GM18502 (cell line): ENCODE measurements around the gene SPOCK3.
A peak's percentile ranks its signal among the peaks of the same experiment; 100 is the strongest.

Experiments used
- ATAC-seq: cut with Tn5 transposase; IDR thresholded peaks from one replicate; pipeline ENCODE4 v1.9.1; 2021; ENCODE audit warnings: mild to moderate bottlenecking; ENCODE audit not compliant: unreplicated experiment, poor library complexity

SPOCK3 gene

DNA sequence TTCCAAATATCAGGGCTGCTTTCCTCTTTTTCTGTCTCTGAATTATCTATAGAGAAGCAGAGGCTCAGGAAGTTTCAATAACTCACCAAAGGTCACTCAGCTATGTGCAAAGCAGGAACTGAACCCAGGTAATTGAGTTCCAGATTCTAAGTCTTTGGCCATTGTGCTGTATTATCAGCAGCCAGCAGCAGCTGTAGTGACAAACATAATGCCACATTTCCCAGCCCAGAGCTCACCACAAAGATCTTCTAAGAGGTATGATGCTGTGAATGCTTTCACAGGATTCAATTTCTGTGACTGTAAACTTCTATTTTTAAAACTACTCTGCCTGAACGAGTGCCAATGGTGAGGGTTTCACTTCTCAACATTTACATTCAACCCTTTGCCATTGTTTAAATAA, 56.4 kb downstream of the SPOCK3 start:
- ATAC-seq = no peak

DNA sequence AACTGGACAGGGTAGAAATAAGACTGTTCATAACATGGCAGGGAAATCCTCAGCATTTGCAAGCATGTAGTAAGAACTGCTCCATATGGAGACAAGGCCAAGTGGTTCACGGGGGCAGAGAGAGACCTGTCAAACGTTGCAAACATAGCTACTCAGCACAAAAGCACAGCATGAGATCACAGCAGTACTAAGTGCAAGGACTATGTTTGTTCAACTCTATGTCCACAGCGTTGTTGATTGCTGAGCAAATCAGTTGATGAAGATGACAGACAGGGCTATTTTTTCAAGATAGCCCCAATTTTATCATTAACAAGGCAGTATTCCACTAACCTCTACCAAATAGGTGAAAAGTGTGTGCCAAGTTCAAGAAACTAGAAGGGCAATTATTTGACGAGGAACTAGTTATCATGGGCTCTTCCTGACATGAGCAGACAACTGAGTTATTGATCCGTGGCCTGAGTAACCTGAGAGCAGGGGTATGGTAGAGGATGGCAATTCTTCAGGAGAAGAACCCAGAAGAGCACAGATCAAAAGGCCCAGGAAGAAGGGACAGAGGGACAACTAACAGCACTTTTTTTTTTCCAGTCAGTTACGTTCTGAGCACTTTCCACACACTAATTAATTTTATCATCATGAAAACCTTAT, 57.4 kb downstream of the SPOCK3 start:
- no peak for ATAC-seq

DNA sequence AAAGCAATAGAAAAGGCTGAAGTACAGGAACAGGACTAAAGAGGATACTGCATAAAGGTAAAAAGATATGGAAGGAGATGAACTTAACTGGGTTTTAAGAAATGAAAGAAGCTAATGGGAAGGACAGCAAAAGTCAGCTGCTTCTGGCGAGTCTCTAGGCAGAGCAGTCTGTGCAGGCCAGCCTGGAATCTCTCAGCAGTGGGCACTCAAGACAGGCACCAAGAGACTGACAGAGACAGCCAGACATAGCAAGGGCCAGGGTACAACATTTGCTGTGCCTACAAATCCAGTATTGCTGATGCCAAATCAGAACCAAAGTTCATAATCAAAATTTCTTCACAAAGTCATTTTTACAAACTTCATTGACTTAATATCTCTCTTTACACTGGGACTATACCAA, 62.4 kb downstream of the SPOCK3 start:
- ATAC-seq = no peak

DNA sequence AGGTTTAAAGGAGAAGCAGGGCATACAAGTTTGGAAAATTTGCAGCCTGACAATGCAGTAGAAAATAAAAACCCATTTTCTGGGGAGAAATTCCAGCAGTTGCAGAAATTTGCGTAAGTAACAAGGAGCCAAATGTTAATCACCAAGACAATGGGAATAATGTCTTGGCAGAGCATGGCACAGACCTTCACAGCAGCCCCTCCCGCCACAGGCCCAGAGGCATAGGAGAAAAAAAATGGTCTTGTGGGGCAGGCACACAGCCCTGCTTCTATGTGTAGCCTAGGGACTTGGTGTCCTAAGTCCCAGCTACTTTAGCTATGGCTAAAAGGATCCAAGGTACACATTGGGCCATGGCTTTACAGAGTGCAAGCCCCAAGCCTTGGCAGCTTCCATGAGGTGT, 65.7 kb downstream of the SPOCK3 start:
- no peak for ATAC-seq

DNA sequence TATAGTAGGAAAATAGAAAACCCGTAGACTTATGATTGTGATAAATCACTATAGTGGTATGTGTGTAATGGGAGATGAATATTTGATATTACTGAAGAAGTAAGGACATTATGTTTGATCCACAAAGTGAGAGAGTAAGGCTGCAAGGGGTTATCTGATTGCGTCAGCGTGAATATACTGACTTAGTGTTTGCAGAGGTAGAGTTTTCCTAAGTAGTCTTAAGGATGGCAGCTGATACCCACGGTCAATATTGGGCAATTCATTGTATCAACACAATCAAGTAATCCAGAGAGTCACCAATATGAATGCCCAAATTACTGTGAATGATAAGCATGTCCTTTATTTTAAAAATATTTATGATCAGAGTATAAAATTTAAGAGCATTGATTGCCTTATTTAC, 83.7 kb downstream of the SPOCK3 start:
- no peak for ATAC-seq

DNA sequence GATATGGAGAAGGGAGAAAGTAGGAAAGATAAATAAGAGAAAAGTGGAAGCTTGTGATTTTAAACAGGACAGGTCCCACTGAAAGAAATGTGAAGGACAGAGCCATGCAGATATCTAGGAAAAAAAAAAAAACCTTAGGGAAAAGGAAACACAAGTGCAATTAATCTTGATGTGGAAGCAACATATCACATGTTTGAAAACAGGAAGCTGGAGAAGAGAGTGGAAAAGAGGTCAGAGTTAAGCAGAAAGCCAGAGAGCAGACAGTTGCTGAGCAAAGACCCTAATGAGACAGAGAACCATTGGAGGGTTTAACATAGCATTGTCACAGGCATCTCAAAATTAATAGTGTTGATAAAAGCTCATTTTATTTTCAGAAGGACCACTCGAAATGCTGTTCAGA, 89.7 kb downstream of the SPOCK3 start:
- no peak for ATAC-seq

DNA sequence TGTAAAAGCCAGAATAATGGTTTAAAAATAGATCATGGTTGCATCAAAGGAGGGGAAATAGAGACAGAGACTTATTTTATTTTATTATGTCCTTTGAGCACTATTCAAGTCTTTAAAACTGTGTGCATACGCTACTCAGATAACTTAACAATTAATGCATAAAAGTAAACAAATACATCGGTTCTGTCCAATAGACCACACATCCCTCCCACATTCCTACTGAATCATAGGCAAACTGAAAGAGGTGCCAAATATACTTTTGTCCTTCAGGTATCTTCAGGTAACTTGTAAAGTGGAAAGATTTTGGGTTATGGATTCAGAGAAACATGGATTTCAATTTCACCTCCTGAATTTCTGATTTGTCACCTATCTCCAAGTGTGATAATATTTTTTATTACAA, 91.3 kb downstream of the SPOCK3 start:
- ATAC-seq = no peak

DNA sequence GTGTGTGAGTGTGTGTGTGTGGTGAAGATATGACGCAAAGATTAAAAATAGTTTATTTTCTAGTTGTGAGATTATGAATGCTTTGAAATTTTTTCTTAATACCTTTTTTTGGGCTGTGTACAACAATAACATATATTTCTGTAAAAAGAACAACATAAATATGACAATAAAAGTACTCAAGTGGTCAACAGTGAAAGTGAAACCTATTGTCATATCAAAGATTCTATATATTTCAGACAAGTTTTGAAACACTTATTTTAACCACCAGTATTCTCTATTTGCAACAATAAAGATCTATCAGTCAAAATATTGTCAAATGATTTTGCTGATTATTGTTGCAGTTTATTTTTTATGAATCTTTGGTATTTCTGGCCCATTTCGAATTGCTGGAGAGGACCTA, 98.0 kb downstream of the SPOCK3 start:
- ATAC-seq = no peak

DNA sequence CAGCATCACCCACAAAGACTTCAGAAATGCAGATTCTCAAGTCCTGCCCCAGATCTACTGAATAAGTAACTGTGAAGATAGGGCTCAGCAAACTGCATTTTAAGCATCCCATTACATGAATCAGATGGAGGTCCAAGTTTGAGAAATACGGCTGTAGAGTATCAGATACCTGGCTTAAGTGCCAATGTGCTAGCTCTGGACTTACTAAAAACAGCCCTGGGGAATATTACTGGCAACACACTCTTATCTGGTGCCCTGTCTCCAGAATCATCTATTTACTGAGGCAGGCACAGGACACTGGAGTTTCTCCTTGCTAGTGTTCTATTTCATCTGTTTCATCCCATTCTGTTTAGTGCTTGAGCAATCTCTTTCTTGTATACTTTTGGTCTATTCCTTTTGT, 105.1 kb downstream of the SPOCK3 start:
- no peak for ATAC-seq

DNA sequence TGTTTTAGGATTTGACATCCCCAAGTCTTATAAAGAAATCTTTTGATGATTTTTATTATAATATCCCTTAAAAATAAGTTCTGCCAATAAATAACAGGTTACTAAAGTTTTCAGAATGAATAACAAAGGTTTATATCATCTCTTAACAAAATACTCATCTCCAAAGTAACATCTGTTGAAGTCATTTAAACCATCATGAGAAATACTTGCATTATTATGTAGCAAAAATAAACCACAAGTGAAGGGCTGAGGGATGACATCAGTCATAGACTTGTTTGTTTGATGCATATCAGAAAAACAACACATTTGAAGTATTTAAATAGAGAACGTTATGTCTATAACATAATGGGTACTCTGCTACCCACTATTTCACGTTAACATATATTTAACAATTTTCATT, 114.9 kb downstream of the SPOCK3 start:
- ATAC-seq = no peak

DNA sequence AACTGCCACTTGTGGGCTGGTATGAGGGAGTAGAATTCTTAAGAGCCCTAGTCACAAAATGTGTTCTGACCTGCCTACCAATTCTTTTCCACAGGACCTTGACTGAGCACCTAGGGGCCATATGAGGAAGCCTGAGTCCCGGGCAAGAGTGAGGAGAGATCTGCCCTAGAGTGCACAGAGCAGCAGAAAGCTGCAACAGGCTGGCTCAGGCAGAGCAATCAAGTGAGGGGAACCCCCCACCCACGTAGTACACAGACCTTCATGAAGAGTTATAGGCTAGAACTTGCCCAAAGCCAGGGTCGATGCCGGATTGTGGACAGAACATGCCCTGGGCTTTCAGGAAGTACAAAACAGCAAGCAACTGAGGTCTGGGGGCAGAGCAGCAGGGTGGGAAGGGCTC, 117.0 kb downstream of the SPOCK3 start:
- no peak for ATAC-seq

DNA sequence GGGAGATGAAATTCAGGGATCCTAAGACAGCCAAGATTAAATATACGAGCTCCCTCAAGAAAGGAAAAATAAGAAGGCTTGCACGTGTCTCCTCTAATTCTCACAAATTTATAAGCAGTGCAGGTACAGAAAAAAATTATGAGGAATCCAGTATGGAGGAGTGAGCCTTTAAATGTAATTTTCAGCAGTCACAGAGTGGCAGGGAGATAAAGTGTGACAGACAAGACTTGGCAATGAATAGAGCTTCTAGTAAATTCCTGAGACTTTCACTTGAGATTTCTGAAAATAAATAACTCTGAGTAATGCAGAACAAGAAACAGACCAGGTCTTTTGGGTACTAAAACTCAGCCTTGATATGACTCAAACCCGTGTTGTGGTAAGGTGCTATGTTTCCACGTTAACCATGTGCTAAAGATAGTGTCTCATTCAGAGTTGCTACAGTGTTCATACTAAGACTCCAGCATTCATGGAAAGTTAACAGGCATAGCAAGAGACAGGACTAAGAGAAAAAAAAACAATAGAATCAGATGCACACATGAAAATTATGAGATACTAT, 119.8 kb downstream of the SPOCK3 start:
- ATAC-seq = no peak

DNA sequence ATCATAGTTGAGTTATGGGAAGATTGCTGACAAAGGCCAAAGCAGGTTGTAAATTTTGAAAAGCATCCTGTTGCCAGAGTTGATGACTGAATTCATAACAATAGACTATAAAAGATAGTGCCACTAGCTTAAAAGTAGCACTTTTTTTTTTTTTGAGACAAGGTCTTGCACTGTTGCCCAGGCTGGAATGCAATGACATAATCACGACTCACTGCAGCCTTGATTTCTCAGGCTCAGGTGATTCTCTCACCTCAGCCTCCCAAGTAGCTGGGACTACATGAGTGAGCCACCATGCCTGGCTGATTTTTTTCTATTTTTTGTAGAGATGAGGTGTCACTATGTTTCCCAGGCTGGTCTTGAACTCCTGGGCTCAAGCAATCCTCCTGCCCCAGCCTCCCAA, 122.7 kb downstream of the SPOCK3 start:
- ATAC-seq = no peak

DNA sequence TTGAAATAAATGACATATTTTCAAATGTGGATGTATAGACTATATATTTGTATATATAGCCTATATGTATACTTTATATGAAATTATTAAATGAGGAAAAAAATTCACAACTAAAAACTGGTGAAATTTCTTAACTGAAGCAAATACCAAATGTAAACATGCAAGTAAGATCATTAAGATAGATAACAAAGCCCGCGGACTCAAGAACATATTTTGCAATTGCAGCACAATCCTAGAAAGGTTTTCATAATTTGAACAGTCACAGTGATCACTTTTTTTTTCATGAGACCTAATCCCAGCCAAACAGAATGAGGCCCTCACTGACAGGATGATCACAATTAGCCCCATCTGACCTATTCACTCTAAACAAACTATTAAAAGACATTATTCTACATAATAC, 123.2 kb downstream of the SPOCK3 start:
- no peak for ATAC-seq

DNA sequence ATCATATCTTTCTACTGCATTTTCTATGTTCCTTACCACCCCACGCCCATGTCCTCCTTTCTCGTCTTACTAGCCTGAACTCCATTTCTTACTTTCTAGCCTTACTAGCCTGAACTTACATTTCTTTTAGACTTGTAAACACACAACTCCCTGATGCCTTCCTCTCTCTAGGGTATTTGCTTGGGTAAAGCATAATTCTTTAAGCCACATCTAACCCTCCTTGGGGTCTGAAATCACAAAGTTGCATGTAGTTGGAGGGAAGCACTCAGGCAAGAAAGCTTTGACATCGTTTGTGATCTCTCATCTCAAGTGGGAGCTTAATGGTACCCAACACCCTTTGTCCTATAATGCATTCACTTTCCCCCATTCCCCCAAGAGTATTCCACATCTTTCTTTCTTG, 124.4 kb downstream of the SPOCK3 start:
- ATAC-seq = no peak

DNA sequence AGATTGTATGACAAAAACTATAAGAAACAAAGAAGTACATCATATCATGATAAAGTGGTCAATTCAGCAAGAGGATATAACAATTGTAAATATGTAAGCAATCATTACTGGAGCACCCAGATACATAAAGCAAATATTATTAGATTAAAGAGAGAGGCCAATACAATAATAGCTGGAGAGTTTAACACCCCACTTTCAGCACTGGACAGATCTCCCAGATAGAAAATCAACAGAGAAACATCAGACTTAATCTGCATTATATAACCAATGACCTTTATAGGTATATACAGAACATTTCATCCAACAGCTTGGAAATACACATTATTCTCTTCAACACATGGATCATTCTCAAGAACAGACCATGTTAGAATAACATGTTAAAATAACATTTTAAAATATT, 128.4 kb downstream of the SPOCK3 start:
- no peak for ATAC-seq

DNA sequence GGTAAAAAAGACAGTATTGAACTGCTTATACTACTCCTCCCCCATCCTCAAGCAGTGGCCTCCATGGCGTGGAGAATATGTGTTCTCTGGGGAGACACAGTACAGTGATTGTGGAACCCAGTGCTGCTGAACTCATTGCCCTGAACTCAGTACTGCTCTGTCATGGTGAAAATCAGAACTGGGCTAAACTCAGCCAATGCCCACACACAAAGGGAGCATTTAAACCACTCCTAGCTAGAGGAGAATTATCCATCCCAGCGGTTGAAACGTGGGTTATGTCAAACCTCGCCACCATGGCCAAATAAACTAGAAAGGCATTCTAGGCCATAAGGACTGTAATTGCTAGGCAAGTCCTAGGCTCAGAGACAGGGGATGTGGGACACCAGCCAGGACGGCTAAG, 131.8 kb downstream of the SPOCK3 start:
- no peak for ATAC-seq

DNA sequence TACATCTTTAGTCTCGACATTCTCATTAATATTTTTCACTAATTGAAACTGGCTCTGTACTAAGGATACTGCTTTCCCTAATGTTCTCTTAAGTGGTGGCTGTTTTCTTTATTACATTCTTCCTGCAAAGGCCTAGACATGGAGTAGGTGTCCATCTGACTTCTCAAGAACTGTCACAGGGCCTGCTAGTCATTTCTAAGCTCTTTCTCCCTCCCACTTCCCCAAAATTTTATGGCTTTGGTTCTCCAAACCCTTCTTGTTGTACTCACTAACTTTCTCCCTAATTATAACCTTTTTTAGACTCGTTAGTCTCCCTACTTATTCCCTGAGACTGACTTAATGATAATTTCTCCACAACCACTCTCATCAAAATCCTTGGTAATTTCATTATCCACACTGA, 133.3 kb downstream of the SPOCK3 start:
- ATAC-seq = no peak

DNA sequence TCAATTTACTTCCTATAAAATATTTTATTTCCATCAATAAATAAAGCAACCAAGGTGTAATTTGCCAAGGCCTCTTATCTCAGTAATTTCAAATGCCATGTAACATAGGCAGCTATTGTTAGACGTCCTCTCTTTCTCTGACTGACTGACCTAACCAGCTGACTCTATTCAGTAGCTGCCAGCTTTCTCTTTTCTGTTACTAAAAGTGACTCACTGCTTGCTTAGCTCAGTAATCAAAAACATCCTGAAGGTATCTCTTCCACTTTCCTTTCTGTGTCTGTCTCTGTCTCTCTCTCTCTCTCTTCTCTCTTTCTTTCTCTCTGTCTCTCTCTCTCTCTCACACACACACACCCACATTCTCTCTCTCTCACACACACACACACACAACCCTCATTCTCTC, 134.2 kb downstream of the SPOCK3 start:
- no peak for ATAC-seq

DNA sequence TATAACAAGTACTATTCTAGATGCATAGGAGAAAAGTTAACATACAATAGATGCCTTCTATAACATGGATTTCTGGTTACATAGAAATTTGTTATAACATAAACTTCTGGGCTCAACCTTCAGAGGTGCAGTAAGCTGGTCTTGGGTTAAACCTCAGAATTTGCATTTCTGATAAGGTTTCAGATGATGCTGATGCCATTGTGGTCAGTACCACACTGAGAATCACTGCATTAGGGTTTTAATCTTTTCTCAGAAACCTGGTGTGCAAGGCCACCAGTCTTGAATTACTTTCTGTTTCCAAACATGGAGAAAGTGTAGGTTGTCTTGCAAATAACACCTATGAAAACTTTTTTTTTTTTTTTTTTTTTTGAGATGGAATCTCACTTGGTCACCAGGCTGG, 146.2 kb downstream of the SPOCK3 start:
- peak; percentile 88 for ATAC-seq

DNA sequence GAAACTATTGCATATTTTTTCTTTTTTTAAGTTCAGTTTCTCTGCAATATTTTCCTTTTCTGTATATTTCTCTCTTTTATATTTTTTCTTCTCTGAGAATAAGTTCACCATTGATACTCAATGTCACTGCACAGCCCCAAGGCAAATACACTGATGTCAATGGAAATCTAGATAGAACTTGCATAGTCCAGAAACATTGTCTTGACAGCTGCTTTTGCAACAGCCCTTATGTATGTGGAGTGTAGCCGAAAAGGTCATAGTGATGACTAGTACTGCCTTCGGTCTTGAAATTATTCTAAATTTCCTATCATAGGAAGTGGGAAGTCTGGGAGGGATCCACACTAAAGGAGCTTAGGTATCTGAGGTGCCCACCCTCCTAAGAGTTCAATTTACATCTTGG, 150.0 kb downstream of the SPOCK3 start:
- ATAC-seq = no peak

DNA sequence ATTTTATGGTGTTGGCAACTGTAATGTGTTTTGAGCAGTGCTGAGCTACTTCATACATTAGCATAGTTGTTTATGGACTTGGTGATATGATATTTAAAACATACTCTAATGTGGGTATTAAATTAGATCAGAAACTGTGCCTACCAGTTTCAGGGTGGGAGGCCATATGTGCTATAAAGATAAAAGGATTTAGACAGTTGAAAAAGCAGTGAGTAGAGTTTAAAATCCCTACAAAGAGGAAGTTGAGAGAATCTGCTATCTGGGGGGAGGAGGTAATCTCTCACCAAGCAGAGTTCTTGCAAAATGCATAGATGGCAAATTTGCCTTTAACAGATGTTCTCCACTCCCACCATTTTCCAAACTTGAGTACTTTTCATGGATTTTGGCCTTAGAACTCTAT, 154.5 kb downstream of the SPOCK3 start:
- no peak for ATAC-seq

DNA sequence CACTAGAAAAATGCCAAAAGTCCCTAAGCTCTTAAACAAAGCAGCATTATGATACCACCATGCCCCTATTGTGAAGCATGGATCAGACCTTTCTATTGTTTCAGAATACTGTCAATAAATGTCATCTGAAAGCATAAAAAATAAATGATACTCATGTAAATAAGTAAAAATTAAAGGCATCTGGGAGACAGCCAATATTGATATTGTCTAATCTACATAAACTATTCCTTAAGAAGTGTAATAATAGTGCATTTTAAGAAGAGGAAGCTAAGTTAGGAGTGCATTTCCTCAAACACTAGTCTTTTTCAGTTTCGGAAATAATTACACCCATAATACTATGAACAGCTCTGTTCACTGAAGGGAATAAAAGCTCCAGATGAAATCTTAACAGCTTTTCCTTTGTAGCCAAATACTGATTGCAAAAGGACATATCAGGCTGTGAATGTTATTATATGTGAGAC, 181.6 kb downstream of the SPOCK3 start:
- ATAC-seq = no peak
